Measurements from ENCODE around the gene FAM120A.

DNA sequence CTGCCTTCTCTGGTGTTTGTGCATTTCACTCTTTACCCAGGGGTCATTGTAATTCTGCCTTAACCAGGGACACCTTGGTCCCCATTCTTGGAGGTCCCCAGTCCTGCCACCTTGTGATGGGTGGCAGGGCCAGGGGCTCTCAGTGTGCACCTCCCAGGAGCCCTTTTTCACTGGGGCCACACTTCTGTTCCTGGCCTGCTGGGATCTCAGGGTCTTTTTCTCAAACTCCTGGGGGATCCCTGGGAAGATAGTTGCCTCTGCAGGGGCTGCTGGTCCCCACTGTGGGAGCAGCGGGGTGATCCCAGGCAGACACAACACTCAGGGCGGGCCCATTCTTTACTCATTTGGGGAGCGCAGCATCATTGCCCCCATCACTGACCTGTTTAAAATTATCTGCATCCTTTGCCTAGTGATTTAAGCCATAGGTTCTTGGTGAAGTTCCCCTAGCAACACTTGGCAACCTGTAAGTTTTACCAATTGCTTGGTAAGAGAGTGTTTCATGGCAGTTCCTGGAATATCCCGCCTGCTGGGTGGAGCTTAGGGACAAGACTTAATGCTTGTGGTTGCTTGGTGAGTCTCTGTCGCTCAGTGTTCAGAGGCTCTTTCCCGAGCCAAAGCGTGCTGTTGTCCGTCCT is 140.6 kb downstream of the FAM120A start:
- TF ChIP-seq POLR2AphosphoS5 (IDR thresholded peaks at IDR 0.05; ENCODE audit: low read depth, low read length) = no peak
- TF ChIP-seq TAF1 (IDR thresholded peaks at IDR 0.05; ENCODE audit: borderline replicate concordance, insufficient read depth, low read length) = no peak
- TF ChIP-seq SIN3A (IDR thresholded peaks at IDR 0.05; ENCODE audit: borderline replicate concordance, insufficient read depth, low read length) = no peak

Data from PFSK-1 (cell line).